Activated CD4-positive, CD25-positive, alpha-beta regulatory T cell treated with anti-CD3 and anti-CD28 coated beads, Interleukin-2, amount 50 U/mL, for 24 hours (primary cell): ENCODE data around the gene ACOT7.

ENCODE experiments used
- ATAC-seq, 2 donors: fragments of 150-1000 bp; cut with Tn5 transposase; one replicate each; pipeline ENCODE4 v1.10.0; 2021; ENCODE audit warnings: mild to moderate bottlenecking in 1 of 2, moderate library complexity in 1 of 2

ACOT7 gene

DNA sequence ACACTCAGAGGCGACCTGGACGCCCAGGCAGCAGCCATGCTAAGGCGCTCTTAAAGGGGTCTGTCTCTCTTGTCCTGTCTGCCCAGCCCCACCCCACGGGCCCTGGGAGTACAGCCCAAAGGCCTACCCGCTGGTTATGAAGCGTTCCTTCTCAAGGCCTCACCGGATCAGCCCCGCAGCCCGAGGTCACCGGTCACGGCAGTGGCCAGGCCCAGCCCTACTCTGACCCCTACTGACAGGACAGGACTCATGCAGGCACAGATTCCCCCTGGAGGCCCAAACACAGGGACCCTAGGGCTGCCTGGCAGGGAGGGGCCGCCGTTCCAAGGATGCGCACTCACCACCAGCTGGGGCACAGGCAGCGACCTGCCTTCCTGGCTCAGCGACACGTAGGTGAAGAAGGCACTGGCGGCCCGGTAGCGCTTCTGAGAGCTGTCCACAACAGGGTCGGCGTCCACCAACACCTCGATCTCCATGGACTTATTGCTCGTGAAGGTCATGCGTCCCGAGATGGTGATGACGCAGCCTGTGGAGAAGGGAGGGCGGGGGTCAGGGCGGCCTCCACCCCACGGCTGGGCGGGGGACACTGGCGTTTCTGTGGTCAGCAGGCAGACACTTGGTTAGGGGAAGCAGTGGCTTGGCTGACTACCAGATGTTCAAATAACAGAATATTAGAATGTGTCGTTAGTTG, 112.7 kb downstream of the ACOT7 start:
- no peak for ATAC-seq

DNA sequence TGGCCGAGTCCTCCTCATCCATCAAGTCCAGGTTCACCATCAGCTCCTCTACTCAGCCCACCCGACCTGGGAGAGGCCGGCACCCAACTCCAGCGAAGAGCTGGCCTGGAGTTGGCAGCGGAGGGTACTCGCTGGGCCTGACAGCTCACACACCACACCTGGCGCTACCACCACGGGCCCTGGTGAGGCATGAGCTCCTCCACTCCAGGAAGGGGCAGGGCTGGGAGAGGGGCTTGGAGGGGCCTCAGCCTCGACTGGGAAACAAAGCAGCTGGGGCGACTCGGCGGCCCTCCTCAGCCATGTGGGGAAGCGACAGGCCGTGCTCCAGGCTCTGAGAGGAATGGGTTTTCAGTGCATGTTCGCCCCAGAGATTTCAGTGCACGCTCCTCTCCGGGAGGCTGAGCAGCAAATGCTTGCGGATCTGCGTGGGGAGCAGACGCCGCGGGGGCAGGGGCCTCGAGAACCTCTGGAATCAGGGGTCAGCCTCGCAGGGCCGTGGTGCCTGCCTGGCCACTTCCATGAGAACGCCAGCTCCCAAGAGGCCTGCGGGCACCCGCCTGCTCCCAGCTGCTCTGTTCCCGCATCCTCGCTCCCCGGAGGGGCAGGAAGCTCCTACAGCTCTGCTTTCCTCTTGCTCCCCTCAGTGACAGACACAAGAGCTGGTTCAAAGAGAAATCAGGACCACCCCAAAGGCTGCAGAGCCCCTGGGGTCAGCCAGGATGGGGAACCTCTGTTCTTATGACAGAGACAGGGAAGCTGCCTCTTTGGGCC, 113.8 kb downstream of the ACOT7 start:
- ATAC-seq: no peak

DNA sequence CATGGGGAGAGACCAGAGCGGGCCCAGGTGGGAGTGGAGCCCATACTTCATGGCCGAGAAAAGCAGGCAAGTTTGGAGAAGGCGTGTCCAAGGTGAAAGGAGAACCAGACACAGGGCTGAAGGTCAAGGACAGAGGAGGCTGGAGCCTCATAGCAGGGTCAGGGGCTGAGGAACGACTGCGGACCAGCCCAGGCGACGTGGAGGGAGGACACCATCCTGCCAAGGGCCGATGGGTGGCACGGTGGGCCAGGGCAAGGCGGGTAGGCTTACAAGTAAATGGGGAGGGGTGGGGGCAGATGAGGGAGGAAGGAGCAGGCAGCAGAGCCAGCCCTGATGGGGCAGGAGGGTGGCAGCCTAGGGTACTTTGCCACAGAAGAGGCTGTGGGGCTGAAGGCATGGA, 114.5 kb downstream of the ACOT7 start:
- no peak for ATAC-seq

DNA sequence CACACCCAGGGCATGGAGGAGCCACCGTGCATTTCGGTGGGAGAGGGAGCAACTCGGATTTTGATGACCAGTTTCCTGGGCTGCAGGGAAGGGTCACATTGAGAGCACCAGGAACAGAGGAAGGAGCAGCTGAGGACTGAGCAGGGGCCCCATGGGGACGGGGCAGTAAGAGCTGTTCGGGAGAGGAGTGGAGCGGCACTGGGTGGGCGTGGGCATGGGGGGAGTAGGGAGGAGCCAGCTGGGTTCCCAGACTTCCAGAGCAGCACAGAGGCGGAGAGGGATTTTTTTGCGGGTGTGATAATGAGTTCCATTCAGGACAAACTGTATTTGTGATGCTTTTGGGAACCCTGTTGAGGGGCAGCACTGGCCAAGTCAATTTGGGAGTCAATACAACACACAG, 115.3 kb downstream of the ACOT7 start:
- ATAC-seq: no peak

DNA sequence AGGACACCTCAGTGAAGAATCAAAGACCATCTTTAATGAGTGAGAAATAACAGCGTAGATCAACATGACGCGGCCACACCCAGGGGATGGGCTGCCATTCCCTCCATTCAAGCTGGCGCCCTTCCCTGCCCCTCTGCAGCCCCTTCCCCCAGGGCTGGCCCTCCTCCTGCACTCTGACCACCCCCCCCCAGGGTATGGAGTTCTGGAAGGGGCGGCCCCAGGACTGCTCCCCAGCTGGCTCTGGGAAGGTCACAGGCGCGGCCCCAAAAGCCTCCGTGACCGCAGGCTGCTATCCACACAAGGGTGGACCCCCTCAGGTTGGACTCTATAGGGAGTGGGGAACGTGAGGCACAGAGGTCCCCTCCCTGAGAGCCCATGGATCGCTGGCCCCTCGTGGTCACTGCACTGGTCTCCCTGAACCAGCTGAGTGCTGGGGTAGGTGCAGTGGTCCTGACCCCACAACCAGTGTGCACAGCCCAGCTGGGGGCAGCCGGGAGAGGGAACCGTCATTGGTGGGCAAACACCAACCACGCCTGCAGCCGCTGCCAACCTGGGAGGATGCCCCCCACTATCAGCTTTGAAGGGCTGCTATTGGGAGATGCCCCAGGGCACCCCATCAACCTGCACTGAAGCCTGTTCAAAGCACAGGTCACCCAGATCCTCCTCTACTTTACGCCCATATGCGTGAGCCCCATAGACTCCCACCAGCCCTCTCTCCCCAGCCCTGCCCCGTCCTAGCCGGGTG, 116.6 kb downstream of the ACOT7 start:
- ATAC-seq: no peak

DNA sequence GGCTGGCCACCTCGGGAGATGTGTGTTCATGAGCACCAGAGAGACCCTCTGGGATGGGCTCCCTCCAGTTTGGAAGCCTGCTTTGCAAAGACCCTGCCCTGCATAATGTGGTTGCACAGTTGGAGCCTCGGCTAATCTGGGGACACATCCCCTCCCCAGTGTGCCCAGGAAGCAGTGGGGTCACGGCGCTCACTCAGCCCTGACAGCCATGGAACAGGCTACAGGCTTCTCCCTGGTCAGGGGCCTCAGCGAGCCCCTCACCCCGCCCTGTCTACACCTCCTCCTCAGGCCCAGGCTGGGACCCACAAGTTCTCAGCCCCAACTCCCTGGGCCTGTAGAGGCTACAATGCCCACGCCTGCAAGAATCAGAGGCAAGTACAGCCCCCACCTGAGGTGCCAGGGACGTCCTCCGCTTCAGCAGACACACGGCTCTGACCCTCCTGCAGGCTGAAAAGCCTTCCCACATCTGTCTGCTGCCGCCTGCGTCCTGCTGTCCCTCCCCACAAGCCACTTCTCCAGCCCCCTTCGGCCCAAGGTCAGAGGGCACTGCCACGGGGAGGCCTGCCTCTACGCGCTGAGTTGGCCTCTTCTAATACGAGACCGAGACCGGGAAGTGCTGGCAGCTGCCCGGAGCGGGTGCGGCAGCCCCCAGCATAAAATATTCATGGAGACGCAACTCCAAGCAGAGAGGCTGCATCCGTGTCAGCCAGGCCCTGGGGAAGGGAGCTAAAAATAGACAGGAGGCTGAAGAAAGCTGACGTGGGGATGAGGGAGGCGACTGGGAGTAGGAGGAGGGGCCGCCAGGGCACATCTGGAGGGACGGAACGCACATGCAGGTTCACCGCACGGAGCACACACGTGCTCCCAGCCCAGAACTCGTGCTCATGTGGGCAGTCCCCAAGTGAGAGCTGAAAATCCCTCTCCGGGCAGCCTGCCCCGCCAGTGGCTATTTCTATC, 117.5 kb downstream of the ACOT7 start:
- ATAC-seq: no peak

DNA sequence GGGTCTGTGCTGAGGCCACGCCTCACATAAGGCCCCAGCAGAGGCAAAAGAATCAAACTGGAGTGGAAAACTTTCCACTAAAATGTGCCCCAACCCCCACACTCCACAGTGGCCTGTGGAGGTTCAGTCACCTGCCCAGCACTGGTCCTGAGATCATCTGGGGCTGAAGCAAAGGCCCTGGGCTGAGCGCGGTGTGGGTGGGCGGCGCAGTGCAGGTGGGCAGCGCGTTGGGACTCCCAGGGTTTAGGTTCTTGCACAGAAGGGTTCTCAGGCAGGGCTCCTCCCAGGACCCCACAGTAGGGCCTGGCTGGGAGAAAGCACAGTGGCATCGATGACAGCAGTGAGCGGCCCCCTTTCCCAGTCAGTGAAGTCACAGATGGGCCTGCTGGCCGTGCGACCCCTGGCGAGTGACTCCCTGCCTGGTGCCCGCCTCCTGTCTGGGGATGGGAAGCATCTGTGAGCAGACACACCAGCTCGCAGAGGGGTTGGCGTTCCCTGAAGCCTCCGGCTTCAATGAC, 118.9 kb downstream of the ACOT7 start:
- ATAC-seq: no peak

DNA sequence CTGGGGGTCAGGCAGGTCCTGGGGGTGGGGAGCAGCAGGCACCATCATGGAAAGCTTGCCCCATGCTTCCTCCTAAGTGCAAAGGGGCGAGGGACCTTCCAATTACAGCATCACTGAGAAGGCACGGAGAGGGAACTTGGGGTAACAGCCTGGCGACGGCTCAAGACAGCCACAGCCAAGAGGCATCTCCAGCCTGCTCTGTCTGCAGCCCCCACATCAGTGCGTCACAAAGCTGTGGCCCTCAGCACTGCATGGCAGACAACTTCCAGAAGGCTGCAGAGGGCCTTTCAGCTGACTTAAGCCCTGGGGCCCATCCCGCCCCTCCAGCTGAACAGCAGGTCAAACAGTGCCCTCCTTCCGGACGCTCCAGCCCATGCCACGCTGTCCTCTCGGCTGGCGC, 119.5 kb downstream of the ACOT7 start:
- ATAC-seq: no peak

DNA sequence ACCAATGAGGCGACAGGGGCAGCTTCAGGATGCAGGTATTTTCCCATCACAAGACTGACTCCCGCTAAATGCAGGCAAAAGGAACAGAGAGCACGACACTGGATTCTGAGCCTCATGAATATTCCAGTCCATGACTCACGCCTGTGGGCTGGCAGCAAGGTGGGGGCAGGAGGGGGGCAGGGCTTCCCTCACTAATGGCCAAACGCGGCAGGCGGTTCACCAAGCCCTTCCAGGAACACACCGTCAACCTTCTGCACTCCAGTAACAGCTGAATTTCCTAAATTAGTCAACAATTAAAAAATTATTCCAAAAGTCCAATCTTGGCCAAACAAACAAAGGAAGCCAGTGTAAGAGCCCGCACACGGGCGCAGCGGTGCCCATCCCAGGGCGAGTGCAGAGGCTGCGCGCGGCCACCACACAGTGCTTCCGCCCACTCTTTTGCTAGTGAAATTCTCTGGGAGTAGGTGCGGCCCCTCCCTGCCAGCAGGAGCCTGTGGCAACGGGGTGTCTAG, 120.1 kb downstream of the ACOT7 start:
- no peak for ATAC-seq

DNA sequence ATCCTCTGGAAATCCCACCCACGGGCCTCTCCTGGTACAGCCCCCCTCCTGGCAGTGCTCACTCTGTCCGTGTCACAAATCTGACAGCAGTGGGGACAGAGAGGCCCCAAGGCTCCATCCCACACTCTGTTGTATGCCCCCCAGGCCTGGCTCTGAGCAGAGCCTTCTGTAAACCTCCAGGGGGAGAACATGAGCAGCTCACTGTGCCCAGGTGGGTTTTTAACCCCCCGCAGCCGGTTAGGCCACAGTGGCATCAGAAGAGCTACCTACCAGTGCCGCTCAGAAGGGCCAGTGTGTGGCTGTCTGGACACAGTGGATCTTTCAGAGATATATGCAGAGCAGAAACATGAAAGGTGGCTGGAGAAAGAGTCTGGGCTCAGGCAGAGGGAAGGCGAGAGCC, 120.7 kb downstream of the ACOT7 start:
- ATAC-seq: no peak

DNA sequence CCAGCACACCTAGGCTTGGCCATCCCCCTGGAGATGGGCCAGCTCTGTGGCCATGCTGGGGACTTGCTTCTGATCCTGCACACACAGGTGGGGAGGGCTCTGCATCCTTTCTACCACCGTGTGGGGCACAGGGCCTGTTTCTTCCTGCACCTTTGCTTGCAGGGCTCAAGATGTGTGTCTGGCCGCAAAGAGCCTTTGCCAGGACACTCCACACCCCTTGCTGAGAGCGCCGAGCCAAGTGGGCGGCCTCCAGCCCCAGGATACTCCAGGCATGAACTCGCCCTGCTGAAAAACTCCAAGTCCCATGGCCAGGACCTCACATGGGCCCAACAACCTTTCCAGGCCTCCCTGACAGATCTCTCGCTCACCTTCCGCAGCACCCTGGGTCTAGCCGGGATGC, 121.1 kb downstream of the ACOT7 start:
- ATAC-seq: no peak

DNA sequence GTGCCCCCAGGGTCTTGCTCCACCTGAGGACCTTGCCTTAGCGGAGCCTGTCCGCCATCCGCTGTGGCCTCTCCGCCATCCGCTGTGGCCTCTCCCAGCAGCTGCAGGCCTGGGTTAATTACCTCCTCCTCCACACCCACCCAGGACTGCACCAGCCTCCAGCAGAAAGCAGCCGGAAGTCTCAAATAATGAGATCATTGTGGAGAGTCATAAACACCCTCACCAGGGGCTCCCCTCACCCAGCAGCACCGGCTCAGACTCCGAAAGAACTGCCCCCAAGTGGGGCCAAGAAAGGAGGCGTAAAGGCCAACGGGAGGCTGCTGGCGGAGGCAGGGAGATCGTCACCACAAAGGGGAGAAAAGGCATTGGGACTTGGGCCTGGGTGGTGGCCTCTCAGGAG, 122.0 kb downstream of the ACOT7 start:
- no peak for ATAC-seq

DNA sequence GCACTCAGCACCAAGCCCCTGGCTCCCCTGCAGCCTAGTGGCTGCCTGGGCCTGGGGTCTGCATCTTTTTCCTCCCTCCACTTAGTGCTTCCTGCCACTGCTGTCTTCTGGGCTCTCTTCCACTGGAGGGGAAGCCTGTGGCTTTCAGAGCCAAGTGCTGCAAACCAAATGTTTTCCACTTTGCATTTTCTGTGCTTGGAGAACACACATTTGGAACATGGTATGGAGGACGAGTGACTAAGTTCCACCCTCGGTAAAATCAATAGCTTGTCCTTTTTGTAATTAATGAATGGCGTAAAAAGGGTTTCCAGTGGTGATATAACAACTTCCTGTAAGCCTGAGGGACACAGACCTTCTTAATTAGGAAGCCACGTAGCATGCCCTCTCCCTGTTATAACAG, 122.6 kb downstream of the ACOT7 start:
- no peak for ATAC-seq

DNA sequence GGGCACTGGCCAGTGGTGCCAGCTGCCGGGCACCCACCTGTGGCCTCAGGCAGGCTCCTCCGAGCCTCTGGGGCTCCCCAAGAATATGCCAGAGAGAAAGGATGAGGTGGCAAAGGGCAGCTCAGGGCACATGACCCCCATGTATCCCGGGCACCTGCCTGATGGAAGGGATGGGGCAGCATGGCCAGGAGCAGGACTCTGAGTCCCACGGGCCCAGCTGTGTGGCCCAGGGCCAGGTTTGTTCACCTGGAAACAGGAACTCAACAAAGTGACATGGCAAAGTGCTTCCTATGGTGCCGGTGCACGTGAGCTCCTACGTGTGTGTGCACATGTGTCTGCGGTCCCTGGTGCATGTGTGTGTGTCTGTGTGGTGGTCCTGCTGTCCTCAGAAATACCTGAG, 123.2 kb downstream of the ACOT7 start:
- no peak for ATAC-seq

DNA sequence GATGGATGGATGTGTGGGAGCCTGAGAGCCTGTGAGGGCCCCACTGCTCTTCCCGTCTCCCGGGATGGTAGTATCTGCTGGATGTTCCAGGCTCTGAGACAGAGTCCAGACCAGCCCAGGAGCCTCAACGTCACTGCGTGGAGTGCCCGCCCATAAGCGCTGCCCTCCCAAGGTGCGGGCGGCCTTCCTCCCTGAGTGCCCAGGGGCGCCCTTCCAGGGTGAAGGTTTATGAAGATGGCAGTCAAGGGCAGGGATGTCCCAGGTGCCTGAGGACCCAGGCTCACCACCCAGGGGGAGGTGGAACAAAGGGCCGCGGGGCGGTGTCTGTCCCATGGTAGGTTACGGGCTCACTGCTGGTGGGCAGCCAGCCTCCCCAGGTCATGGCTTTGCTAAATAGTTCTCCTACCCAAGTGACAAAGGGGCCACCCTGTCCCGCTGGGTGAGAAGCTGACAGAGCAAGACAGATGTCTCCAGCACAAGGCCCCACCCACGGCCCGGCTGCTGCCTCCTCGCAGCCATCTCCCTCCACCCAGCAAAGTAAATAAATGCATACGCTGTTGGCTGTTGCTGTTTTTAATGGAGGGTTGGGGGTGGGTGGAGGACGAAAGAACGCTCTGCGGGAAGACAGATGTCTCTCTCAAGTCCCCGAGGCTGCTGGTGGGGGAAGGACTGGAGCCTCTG, 123.7 kb downstream of the ACOT7 start:
- no peak for ATAC-seq

DNA sequence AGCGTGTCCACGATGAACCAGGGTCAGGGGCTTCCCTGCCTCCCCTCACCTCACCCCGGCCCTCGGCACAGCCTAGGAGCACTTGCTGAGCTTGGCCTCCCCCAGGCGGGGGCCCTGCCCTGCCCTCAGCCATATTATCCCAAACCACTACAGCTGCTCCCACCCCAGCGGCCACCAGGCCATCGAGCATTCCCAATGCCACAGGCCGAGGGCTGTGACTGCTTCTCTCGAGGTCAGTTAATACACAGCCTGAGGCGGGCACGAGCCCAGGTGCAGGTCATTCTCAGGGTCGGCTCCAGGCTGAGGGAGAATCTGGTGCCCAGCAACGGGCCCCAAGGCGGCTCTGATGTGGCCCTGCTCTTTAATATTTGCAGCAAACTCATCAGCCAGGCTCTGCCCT, 124.3 kb downstream of the ACOT7 start:
- ATAC-seq: no peak

DNA sequence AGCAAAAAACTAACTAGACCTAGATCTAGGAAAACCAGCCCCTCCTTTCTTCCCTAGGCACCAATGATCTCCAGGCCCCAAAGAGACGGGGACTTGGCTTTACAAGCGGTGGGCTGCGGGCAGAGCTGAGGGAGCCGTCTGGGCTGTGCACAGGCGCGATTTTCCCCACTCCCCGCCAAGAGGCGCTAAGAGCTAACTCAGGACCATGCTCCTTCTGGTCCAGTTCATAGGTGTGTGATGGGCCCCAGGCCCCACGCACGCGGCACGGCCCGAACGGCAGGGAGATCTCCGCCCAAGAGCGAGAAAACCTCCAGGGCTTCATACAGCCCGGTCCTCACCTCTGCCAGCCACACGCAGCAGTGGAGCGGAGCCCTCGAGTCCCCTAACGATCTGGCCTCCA, 125.2 kb downstream of the ACOT7 start:
- ATAC-seq: no peak

DNA sequence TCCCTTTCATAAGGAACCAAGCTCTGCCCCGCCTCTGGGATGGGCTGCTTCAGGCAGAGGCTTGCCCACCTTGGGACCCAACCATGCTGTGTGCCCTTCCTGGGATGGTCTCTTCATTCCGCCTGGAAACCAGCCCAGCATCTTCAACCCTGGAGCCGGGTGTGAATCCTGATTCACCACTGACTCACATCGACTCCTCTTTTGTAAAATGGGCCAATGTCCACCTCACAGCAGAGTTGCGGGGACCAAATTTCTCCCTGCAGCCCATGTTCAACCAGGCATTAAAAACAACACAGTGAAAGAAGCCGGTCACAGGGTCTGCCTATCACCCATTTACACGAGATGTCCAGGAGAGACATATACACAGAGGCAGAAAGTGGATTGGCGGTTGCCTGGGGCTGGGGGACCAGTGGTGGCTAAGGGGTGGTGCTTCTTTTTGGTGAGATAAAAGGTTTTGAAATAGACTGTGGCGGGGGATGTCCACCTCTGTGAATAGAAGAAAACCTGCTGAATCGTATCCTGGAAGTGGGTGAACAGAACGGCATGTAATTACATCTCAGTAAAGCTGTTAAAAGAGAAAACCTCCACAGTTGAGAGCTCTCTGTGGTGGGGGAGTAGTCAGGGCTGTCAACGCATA, 125.8 kb downstream of the ACOT7 start:
- ATAC-seq: no peak

DNA sequence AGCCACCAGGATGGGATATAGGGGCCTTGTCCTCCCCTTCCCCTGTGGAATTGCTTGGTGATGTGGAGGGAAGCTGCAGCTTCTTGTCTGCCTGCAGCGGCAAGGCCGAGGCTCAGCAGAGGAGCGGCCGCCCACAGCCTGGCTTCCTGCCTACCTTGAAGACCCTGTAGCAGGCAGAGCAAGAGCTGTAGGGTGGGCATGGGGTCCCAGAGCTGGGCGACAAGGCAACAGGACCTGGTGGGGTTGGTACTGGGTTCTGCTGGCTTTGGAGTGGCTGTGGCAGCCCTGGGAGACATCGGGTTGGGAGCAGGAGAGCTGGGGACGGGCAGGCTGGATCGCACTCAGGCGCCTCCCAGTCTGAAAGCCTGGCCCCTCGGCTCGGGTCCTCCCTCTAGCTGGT, 126.9 kb downstream of the ACOT7 start:
- ATAC-seq: no peak

DNA sequence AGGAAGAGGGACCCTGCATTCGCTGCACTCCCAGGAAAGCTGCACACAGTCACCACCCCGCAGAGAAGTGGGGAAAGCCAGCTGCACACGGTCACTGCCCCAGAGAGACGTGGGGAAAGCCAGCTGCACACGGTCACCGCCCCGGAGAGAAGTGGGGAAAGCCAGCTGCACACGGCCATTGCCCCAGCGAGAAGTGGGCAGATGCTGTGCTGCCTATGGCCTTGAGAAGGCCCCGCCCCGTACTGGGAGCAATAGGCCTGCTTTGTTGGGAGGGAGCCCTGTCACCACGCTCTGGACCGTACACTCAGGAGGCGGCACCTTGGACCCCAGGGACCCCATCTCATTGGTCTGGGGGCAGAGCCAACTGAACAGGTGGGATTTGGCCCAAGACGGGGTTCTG, 128.4 kb downstream of the ACOT7 start:
- no peak for ATAC-seq

DNA sequence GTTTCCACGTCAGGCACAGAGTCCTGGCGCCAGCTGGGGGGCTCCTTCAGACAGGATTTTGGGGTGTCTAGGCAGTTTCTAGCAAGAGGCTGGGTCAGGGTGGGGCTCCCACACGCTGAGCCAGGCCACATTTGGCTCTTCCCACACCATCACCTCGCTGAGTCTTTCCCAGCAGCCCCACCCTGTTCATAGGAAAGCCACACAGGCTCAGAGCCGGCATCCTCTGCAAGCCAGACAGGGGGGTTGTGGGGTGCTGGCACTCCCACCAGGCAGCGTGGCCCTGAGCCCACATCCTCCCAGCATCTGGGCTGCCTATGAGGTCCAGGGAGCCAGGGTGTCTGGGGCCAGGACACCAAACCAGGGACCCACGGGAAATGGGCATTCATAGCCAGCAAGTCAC, 129.9 kb downstream of the ACOT7 start:
- no peak for ATAC-seq
